ENCODE results near the gene PPP4R3B. TPM values are rescaled to one million over a fixed set of nuclear protein-coding genes. Genes with fewer than 3 reads are reported as not detected.

PPP4R3B gene
- total and polyA plus RNA-seq, 2 of the 8 experiments (the other 6 are each of a cell fraction or from before 2014, with no cell fraction given): 8.5 to 39.1 TPM

DNA sequence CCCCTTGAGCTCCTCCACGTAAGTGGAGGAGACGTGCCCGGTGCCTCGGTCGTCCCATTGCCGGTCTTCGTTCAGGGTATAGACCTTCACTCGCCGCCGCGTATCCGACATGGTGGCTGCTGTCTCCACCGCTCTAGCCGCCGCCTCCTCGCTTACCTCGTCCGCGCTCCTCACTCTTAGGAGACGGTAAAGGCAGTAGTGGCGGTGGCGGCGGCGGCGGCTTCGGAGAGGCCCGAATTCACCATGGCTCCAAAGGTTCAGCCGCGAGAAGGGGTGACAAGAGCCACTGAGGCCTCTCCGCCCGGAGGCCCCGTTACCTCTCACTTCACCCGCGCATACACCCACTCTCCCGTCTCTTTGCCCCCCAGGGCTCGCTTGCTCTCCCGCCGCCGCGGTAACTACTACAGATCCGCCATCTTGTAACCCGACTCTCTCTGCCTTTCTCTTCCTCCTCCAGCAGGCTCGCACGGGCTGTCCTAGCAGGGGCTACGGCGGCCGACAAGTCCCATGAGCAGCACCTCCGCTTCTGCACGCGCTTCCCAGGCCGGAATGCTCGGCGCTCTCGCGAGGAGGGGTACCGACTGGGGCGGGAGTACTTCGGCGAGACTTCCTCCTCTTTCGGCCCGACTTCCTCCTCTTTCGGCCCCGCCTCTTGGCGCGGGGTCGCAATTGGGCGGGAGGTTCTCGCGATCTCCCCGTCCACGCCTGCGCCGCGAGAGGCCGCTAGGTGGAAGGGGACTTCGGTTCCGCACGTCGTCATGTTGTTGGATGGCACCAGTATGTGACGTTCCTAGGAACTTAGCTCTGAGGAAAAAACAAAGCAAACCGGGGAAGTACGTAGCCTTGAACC lies at the start of gene PPP4R3B (continued):
- TF ChIP-seq KDM1A (IDR thresholded peaks at IDR 0.05; ENCODE audit: borderline replicate concordance, low read length) (no peak), RAD21 (IDR thresholded peaks at IDR 0.05 in 1 of 2, conservative IDR thresholded peaks at IDR 0.05 in 1 of 2; ENCODE audit: low read depth in 2 of 2, low read length in 2 of 2) (no peak; a peak in 1 of 4 replicates), GTF2F1 (IDR thresholded peaks at IDR 0.05; ENCODE audit: borderline replicate concordance, low read depth, low read length) (peak; percentile 66; the same call in 1 of the 2 replicates), POU5F1 (IDR thresholded peaks at IDR 0.05; ENCODE audit: low read depth, low read length) (no peak), TAF7 (optimal IDR thresholded peaks at IDR 0.05; ENCODE audit: borderline replicate concordance, low read depth, low read length) (peak; percentile 45), YY1 (IDR thresholded peaks at IDR 0.05; ENCODE audit: low read depth, low read length) (peak; percentile 96), TAF1 (IDR thresholded peaks at IDR 0.05; ENCODE audit: low read depth, low read length) (peak; percentile 91), HDAC6 (IDR thresholded peaks at IDR 0.05; ENCODE audit: low read depth, low read length) (no peak), KDM4A (IDR thresholded peaks at IDR 0.05; ENCODE audit: low read depth, low read length, severe bottlenecking) (peak; percentile 100), MAFK (IDR thresholded peaks at IDR 0.05; ENCODE audit: low read depth, low read length) (no peak), BRCA1 (IDR thresholded peaks at IDR 0.05; ENCODE audit: low read depth, low read length) (peak; percentile 99), CHD1 (IDR thresholded peaks at IDR 0.05; ENCODE audit: low read depth, low read length) (no peak), CREB1 (IDR thresholded peaks at IDR 0.05) (peak; percentile 94), POLR2AphosphoS5 (IDR thresholded peaks at IDR 0.05; ENCODE audit: low read depth, low read length) (peak; percentile 91), EGR1 (IDR thresholded peaks at IDR 0.05; ENCODE audit: borderline replicate concordance, low read depth, low read length) (0 out of 2 replicates have a peak, but pooled peaks have one; percentile 9), SRF (IDR thresholded peaks at IDR 0.05; ENCODE audit: low read depth, low read length) (0 out of 2 replicates have a peak, but pooled peaks have one; percentile 41), SP2 (IDR thresholded peaks at IDR 0.05; ENCODE audit: low read length) (no peak), SIRT6 (IDR thresholded peaks at IDR 0.05; ENCODE audit: low read length) (no peak)
- TF ChIP-seq, protein P1, sequence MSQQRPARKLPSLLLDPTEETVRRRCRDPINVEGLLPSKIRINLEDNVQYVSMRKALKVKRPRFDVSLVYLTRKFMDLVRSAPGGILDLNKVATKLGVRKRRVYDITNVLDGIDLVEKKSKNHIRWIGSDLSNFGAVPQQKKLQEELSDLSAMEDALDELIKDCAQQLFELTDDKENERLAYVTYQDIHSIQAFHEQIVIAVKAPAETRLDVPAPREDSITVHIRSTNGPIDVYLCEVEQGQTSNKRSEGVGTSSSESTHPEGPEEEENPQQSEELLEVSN (IDR thresholded peaks at IDR 0.05): peak; percentile 56
- TF ChIP-seq, protein P2, sequence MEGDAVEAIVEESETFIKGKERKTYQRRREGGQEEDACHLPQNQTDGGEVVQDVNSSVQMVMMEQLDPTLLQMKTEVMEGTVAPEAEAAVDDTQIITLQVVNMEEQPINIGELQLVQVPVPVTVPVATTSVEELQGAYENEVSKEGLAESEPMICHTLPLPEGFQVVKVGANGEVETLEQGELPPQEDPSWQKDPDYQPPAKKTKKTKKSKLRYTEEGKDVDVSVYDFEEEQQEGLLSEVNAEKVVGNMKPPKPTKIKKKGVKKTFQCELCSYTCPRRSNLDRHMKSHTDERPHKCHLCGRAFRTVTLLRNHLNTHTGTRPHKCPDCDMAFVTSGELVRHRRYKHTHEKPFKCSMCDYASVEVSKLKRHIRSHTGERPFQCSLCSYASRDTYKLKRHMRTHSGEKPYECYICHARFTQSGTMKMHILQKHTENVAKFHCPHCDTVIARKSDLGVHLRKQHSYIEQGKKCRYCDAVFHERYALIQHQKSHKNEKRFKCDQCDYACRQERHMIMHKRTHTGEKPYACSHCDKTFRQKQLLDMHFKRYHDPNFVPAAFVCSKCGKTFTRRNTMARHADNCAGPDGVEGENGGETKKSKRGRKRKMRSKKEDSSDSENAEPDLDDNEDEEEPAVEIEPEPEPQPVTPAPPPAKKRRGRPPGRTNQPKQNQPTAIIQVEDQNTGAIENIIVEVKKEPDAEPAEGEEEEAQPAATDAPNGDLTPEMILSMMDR (IDR thresholded peaks at IDR 0.05; ENCODE audit: control extremely low read depth in 1 of 3, insufficient read depth in 1 of 3, low read depth in 1 of 3, low read length in 3 of 3): peak in 2 of 3 experiments; percentile 18 to 36; a peak in 2 of 4 replicates
- TF ChIP-seq, protein P3, sequence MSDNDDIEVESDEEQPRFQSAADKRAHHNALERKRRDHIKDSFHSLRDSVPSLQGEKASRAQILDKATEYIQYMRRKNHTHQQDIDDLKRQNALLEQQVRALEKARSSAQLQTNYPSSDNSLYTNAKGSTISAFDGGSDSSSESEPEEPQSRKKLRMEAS (IDR thresholded peaks at IDR 0.05): peak; percentile 86
